Epithelial cell of proximal tubule (primary cell): Measurements from ENCODE around the gene NLGN1. TPM values are rescaled to one million over a fixed set of nuclear protein-coding genes. Genes with fewer than 3 reads are reported as not detected.

ENCODE experiments used
- DNase-seq: peaks from one replicate; pipeline ENCODE4 v3.0.0-alpha.2; 2011; ENCODE audit warnings: low read depth
- H3K4me3 ChIP-seq: 2 replicates; pipeline ENCODE4 v1.5.1; 2011; ENCODE audit warnings: low read depth, mild to moderate bottlenecking, low read length
- total RNA-seq: library from RNA; depleted of rRNA; stranded (reverse); fragments of >200 nt; gene quantifications from 2 replicates; pipeline ENCODE4 v1.2.3, GENCODE V29; 2015
- TF ChIP-seq, protein P1 (sequence below): conservative IDR thresholded peaks from 2 replicates; pipeline ENCODE4 v1.5.1; 2012; ENCODE audit warnings: low read depth, mild to moderate bottlenecking, low read length

NLGN1 gene
- total RNA-seq, 1 donor from 2014 or later = 1.9 TPM

DNA sequence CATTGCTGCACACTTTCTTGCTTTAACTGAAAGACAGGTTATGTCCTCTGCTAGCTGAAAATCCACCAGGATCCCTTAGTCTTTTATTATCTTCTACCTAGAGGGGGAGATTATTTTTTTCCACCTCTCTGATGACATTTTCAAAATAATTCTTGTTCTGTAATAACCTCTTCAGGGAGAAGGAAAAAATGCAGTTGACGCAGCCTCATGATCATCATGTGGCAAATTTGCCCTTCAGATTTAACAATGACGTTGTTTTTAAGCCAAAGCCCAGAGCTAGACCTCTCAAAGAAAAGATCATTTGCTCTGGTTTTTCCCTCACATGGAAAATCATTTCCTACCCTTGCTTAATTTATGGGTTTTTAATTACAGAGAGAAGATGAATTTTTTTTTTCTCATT is 724.9 kb downstream of the NLGN1 start:
- TF ChIP-seq, protein P1, sequence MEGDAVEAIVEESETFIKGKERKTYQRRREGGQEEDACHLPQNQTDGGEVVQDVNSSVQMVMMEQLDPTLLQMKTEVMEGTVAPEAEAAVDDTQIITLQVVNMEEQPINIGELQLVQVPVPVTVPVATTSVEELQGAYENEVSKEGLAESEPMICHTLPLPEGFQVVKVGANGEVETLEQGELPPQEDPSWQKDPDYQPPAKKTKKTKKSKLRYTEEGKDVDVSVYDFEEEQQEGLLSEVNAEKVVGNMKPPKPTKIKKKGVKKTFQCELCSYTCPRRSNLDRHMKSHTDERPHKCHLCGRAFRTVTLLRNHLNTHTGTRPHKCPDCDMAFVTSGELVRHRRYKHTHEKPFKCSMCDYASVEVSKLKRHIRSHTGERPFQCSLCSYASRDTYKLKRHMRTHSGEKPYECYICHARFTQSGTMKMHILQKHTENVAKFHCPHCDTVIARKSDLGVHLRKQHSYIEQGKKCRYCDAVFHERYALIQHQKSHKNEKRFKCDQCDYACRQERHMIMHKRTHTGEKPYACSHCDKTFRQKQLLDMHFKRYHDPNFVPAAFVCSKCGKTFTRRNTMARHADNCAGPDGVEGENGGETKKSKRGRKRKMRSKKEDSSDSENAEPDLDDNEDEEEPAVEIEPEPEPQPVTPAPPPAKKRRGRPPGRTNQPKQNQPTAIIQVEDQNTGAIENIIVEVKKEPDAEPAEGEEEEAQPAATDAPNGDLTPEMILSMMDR = no peak
- no peak overlapping the region for H3K4me3 ChIP-seq
- no peak for DNase-seq

DNA sequence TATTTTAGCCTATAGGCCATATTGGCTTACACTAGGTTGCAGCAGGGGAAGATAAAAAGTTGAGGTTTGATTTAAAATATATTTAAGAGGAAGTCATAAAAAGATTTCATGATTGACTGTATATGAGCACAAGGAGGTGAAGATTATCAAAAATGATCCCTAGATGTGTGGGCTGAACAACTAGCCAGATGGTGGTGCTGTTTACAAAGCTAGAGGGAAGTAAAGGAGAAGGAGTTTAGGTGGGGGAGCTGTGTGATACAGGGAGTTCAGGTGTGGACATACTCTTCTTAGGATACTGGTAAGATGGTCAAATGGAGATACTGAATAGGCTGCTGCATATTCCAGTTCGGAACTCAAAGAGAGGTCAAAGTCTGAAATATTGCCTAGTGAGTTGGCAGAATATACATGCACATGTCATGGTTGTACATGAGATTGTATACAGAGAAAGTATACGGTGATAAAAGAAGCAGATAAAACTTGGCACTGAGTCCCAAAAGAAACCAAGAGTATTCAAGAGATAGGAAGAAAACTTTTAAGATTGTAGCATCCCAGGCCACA is 727.8 kb downstream of the NLGN1 start:
- TF ChIP-seq, protein P1 = peak; percentile 84
- DNase-seq = no peak
- no peak overlapping the region for H3K4me3 ChIP-seq

DNA sequence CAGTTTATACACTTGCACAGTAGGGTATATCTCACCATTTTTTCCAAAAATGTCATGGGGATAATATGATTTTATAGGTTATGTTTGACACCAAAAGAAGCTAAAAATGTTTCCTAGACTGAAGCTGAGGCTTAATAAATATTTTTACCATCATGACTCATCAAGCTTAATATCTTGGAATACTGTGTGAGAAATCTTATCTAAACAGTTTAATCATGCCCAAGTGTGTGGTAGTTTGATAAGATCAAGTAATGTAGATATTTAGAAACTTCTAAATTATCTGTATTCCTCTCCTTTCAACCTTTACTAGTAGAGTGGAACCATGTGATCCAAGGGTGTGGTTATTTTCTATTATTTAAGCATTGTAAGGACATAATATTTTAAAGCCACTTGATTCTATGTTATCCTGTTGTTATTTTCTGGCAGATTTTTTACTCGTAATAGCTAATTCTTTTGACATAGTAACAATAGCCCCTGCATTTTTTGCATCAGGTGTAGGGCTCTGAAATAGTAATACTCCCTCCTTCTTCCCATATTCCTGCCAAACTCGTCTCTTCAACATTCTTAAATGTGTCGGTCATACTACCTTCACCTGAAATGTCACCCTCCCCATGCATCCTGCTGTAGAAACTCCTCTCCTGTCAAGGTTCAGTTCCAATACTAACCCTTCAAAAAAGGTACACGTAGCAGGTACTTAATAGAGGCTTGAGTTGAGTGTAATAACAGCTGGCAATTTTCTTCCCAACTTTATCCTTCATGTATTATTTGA is 729.6 kb downstream of the NLGN1 start:
- TF ChIP-seq, protein P1 = no peak
- no peak overlapping the region for H3K4me3 ChIP-seq
- no peak for DNase-seq

DNA sequence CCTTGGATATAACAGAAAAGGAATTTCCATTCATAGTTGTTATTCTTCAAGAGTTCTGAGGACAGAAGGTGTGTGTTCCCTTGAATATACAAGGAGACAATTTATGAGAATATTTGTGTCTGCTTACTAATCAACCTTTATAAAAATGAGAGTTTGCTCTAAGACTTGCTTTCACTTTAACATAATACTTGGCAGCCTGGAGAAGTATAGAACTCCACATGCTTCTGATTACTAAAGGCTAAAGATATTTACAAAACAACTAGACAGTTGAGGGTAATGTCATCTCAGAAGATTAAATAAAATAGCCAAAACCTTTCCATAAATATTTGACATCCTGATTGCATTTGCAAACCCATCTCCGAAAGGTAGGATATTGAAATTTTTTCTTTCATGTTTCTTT is 734.5 kb downstream of the NLGN1 start:
- TF ChIP-seq, protein P1 = no peak
- no peak overlapping the region for H3K4me3 ChIP-seq
- no peak for DNase-seq

DNA sequence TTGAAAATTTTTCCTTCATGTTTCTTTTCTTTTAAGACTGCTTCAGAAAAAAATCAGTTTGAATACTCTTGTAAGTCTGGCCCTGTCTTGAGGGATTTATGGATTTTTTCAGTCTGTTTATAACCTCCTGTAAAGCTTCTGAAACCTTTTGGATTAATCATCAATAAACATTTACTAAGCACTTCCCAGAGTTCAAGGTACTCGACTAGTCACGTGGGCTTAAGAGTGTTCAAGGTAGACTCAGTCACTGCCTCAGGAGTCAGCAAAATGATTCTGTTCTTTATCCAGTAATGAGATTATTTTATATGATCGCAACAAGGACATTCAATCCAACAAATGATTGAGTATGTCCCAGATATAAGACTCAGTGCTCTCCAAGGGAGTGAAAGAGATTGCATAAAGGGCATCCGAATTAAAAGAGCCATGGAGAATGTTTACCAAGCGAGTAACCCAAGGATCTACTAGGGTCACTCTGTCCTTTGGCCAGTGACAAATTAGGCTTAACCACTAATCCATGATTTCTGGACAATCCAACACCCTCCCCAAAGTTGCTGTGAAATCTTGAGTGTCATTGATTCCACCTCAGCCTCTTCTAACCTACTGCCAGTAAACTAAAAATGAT is 735.0 kb downstream of the NLGN1 start:
- DNase-seq = peak; percentile 37
- H3K4me3 ChIP-seq = no peak overlapping the region
- TF ChIP-seq, protein P1 = no peak

DNA sequence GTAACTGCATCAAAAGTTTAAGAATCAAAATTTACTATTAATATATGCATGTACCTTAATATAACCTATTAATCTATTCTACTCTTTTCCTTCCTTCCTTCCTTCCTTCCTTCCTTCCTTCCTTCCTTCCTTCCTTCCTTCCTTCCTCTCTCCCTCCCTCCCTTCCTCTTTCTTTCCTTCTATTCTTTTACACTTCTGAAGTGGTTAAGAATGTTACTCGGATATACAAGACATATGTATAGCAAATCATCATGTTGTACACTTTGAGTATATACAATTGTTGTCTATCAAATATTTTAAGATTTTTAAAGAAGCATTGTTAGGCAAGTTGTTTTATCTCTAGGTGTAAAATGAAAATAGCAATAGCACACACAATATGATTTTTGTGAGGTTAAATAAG is 748.5 kb downstream of the NLGN1 start:
- DNase-seq = no peak
- TF ChIP-seq, protein P1 = no peak
- H3K4me3 ChIP-seq = no peak overlapping the region
